ENCODE results near the gene CYP3A5. TPM values are rescaled to one million over a fixed set of nuclear protein-coding genes. Genes with fewer than 3 reads are reported as not detected.

The CYP3A5 gene
- total and polyA plus RNA-seq, 2 of the 13 experiments (the other 11 are each of a cell fraction or from before 2014, with no cell fraction given) = 5.7 to 9.3 TPM

GRCh38 chr7:99685871-99686608 is 6.2 kb upstream of the CYP3A5 start (continued):
- peak; percentile 68 for TF ChIP-seq ARID5B (CRISPR knock-in tag; IDR thresholded peaks at IDR 0.05)
- peak; percentile 50 for TF ChIP-seq ZNF687 (CRISPR knock-in tag; IDR thresholded peaks at IDR 0.05)
- TF ChIP-seq FOXA3 (CRISPR knock-in tag; IDR thresholded peaks at IDR 0.05) = peak; percentile 55
- 0 out of 2 replicates have a peak, but pooled peaks have one; percentile 23 for TF ChIP-seq ZNF574 (CRISPR knock-in tag; IDR thresholded peaks at IDR 0.05)

Measured in HepG2 (cell line).